Suprapubic skin (tissue), 4 donors: ENCODE measurements around the gene PPIF. TPM values are rescaled to one million over a fixed set of nuclear protein-coding genes. Genes with fewer than 3 reads are reported as not detected.

ENCODE experiments used
- DNase-seq, 2 donors: peaks; one replicate each; pipeline ENCODE4 v3.0.0-alpha.2; 2019; ENCODE audit warnings: low spot score in 2 of 2
- H3K27ac ChIP-seq: fragments of 200-600 bp; sonication (generic); one replicate; pipeline ENCODE4 v1.5.1; 2019
- H3K27me3 ChIP-seq: fragments of 200-600 bp; sonication (generic); one replicate; pipeline ENCODE4 v1.5.1; 2019
- H3K36me3 ChIP-seq: fragments of 200-600 bp; sonication (generic); one replicate; pipeline ENCODE4 v1.5.1; 2019
- H3K4me1 ChIP-seq: fragments of 200-600 bp; sonication (generic); one replicate; pipeline ENCODE4 v1.5.1; 2019
- H3K4me3 ChIP-seq: fragments of 200-600 bp; sonication (generic); one replicate; pipeline ENCODE4 v1.5.1; 2019; ENCODE audit warnings: mild to moderate bottlenecking
- H3K9me3 ChIP-seq: fragments of 200-600 bp; sonication (generic); one replicate; pipeline ENCODE4 v1.5.1; 2019
- CTCF ChIP-seq, 2 donors: fragments of 200-600 bp in 1 of 2; fragments of 450-650 bp in 1 of 2; sonication (generic) in 1 of 2; IDR thresholded peaks; one replicate each; pipeline ENCODE4 v1.5.1; 2016 to 2019; ENCODE audit warnings: antibody characterized with exemption in 2 of 2, mild to moderate bottlenecking in 1 of 2, moderate library complexity in 1 of 2
- EP300 ChIP-seq: sonication (generic); formaldehyde crosslinking; IDR thresholded peaks from one replicate; pipeline ENCODE4 v1.6.1; 2017; ENCODE audit warnings: antibody characterized with exemption
- POLR2A ChIP-seq, 2 donors: fragments of 450-650 bp; IDR thresholded peaks; one replicate each; pipeline ENCODE4 v1.6.1; 2017; ENCODE audit warnings: antibody characterized with exemption in 2 of 2, mild to moderate bottlenecking in 2 of 2, moderate library complexity in 2 of 2
- POLR2AphosphoS5 ChIP-seq, 3 donors: sonication (generic); formaldehyde crosslinking; IDR thresholded peaks; one replicate each; pipeline ENCODE4 v1.6.1; 2017; ENCODE audit warnings: antibody characterized with exemption in 3 of 3
- WGBS: methylation state at CpG from one replicate; pipeline ENCODE4 v1.1.5; 2018; 5-methylcytosine and 5-hydroxymethylcytosine counted together
- total RNA-seq, 4 donors: library from RNA; depleted of rRNA; stranded (reverse); fragments of >200 nt; gene quantifications; one replicate each; pipeline ENCODE4 v1.1.0, GENCODE V29; 2016

The PPIF gene
- total RNA-seq, 4 donors from 2014 or later: 41.0 to 92.8 (median 71.1) TPM

- Histone ChIP-seq H3K4me3 (no peak overlapping the region), H3K9me3 (no peaks in the 10 kb centered on the region), H3K27ac (no peak overlapping the region), H3K4me1 (peaks cover 31% of the 10 kb centered on the region), H3K27me3 (no peaks in the 10 kb centered on the region), H3K36me3 (no peaks in the 10 kb centered on the region)
- DNase-seq: peak in 1 of 2 donors; percentile 78
- TF ChIP-seq POLR2AphosphoS5 (IDR thresholded peaks at IDR 0.05) (no peak), CTCF (IDR thresholded peaks at IDR 0.05) (no peak), EP300 (no peak), POLR2A (IDR thresholded peaks at IDR 0.05) (no peak)
- 47% methylated on average over 3 of the region's 10 CpGs for WGBS
These were observed 4.3 kb upstream of the PPIF start for GRCh38 chr10:79342811-79343561.

GRCh38 chr10:79344502-79345195 is 2.6 kb upstream of the PPIF start:
- H3K4me1 ChIP-seq: peaks cover 48% of the 10 kb centered on the region
- no peak for TF ChIP-seq CTCF (IDR thresholded peaks at IDR 0.05)
- no peak for TF ChIP-seq POLR2A (IDR thresholded peaks at IDR 0.05)
- no peak for TF ChIP-seq EP300
- TF ChIP-seq POLR2AphosphoS5 (IDR thresholded peaks at IDR 0.05): no peak
- H3K27me3 ChIP-seq: no peaks in the 10 kb centered on the region
- DNase-seq: peak in 1 of 2 donors; percentile 35
- 85% methylated on average over 3 of the region's 3 CpGs for WGBS
- no peaks in the 10 kb centered on the region for H3K9me3 ChIP-seq
- no peak overlapping the region for H3K4me3 ChIP-seq
- no peak overlapping the region for H3K27ac ChIP-seq
- H3K36me3 ChIP-seq: peaks cover 7% of the 10 kb centered on the region

- WGBS: 82% methylated on average over 5 of the region's 5 CpGs
- Histone ChIP-seq H3K4me3 (no peak overlapping the region), H3K27me3 (no peaks in the 10 kb centered on the region), H3K4me1 (peaks cover 49% of the 10 kb centered on the region), H3K9me3 (no peaks in the 10 kb centered on the region), H3K36me3 (peaks cover 15% of the 10 kb centered on the region), H3K27ac (no peak overlapping the region)
- TF ChIP-seq POLR2AphosphoS5 (IDR thresholded peaks at IDR 0.05) (no peak), CTCF (IDR thresholded peaks at IDR 0.05) (no peak), EP300 (no peak), POLR2A (IDR thresholded peaks at IDR 0.05) (no peak)
- DNase-seq: peak in 1 of 2 donors; percentile 58
These were observed 1.8 kb upstream of the PPIF start for GRCh38 chr10:79345241-79346011.

GRCh38 chr10:79346012-79346340 is 1.3 kb upstream of the PPIF start:
- DNase-seq: peak in 1 of 2 donors; percentile 32
- H3K4me1 ChIP-seq: peaks cover 46% of the 10 kb centered on the region

More at GRCh38 chr10:79346012-79346340, 1.3 kb upstream of the PPIF start:
- 100% methylated on average over 2 of the region's 2 CpGs for WGBS
- Histone ChIP-seq H3K9me3 (no peaks in the 10 kb centered on the region), H3K27ac (no peak overlapping the region), H3K4me3 (no peak overlapping the region), H3K27me3 (no peaks in the 10 kb centered on the region), H3K36me3 (peaks cover 20% of the 10 kb centered on the region)
- TF ChIP-seq EP300 (no peak), POLR2AphosphoS5 (IDR thresholded peaks at IDR 0.05) (no peak), CTCF (IDR thresholded peaks at IDR 0.05) (no peak), POLR2A (IDR thresholded peaks at IDR 0.05) (no peak)
